ENCODE data around the gene VPS45.

VPS45 gene

GRCh38 chr1:150127464-150127863 lies 59.9 kb downstream of the VPS45 start (continued):
- TF ChIP-seq ZNF513 (tag by site-specific recombination; IDR thresholded peaks at IDR 0.05) = no peak
- no peak for TF ChIP-seq ZNF791 (tag by site-specific recombination; IDR thresholded peaks at IDR 0.05)

GRCh38 chr1:150127868-150128267 lies 60.3 kb downstream of the VPS45 start:
- peaks cover 0 to 9% of the 10 kb centered on the region in 2 experiments; a peak in 2 of 3 replicates for H3K36me3 ChIP-seq (ENCODE audit: control insufficient read depth in 2 of 2, insufficient read depth in 1 of 2, low read length in 2 of 2)
- no peak overlapping the region for H3K4me3 ChIP-seq (ENCODE audit: low read depth, low read length)
- no peak overlapping the region for H3K27ac ChIP-seq (ENCODE audit: extremely low read depth, low read depth, low read length)
- POLR2A ChIA-PET = no interaction called here
- no peaks in the 10 kb centered on the region for H3K4me1 ChIP-seq (ENCODE audit: control insufficient read depth, insufficient read depth, low read length)
- TF ChIP-seq ZBTB20 (tag by site-specific recombination; IDR thresholded peaks at IDR 0.05) = no peak
- TF ChIP-seq ZNF521 (tag by site-specific recombination; IDR thresholded peaks at IDR 0.05) = no peak
- TF ChIP-seq ZNF792 (tag by site-specific recombination; IDR thresholded peaks at IDR 0.05) = no peak
- no peak for TF ChIP-seq REST (tag by site-specific recombination; IDR thresholded peaks at IDR 0.05)
- TF ChIP-seq ZNF549 (tag by site-specific recombination; IDR thresholded peaks at IDR 0.05) = no peak
- no peak for TF ChIP-seq MYNN (tag by site-specific recombination; IDR thresholded peaks at IDR 0.05; ENCODE audit: borderline replicate concordance)
- TF ChIP-seq ZNF341 (tag by site-specific recombination; IDR thresholded peaks at IDR 0.05; ENCODE audit: low read depth) = no peak
- no peak for TF ChIP-seq ZNF274 (IDR thresholded peaks at IDR 0.05; ENCODE audit: low read length)
- TF ChIP-seq ZNF274 (tag by site-specific recombination; IDR thresholded peaks at IDR 0.05; ENCODE audit: borderline replicate concordance) = no peak
- no peak for TF ChIP-seq BCL6B (tag by site-specific recombination; IDR thresholded peaks at IDR 0.05)
- no peak for TF ChIP-seq SP2 (tag by site-specific recombination; IDR thresholded peaks at IDR 0.05)
- no peaks in the 10 kb centered on the region for H3K9me3 ChIP-seq (ENCODE audit: control insufficient read depth, insufficient read depth, low read depth, low read length)
- CTCF ChIA-PET = interaction anchor here (2.5 kb wide), 1 partner anchor 60 kb away, joined by 10 read pairs; no protein-coding TSS in a partner anchor

GRCh38 chr1:150132372-150132771 lies 64.8 kb downstream of the VPS45 start:
- TF ChIP-seq ZNF140 (tag by site-specific recombination; IDR thresholded peaks at IDR 0.05) (no peak), SP7 (tag by site-specific recombination; IDR thresholded peaks at IDR 0.05) (no peak), ZNF341 (tag by site-specific recombination; IDR thresholded peaks at IDR 0.05; ENCODE audit: low read depth) (no peak), ZNF513 (tag by site-specific recombination; IDR thresholded peaks at IDR 0.05) (no peak), ZNF148 (tag by site-specific recombination; IDR thresholded peaks at IDR 0.05; ENCODE audit: borderline replicate concordance) (no peak), ZNF211 (tag by site-specific recombination; IDR thresholded peaks at IDR 0.05; ENCODE audit: low read depth) (no peak), ZNF248 (tag by site-specific recombination; IDR thresholded peaks at IDR 0.05) (no peak), ZNF571 (tag by site-specific recombination; IDR thresholded peaks at IDR 0.05) (no peak), SALL2 (tag by site-specific recombination; IDR thresholded peaks at IDR 0.05; ENCODE audit: borderline replicate concordance) (no peak)
- Histone ChIP-seq H3K27ac (ENCODE audit: extremely low read depth, low read depth, low read length) (no peak overlapping the region), H3K36me3 (ENCODE audit: control insufficient read depth in 2 of 2, insufficient read depth in 1 of 2, low read length in 2 of 2) (peaks cover under 1 to 4% of the 10 kb centered on the region in 2 experiments), H3K9me3 (ENCODE audit: control insufficient read depth, insufficient read depth, low read depth, low read length) (no peaks in the 10 kb centered on the region), H3K4me1 (ENCODE audit: control insufficient read depth, insufficient read depth, low read length) (no peaks in the 10 kb centered on the region), H3K4me3 (ENCODE audit: low read depth, low read length) (no peak overlapping the region)
- ChIA-PET CTCF (no interaction called here), POLR2A (no interaction called here)
